Peyer's patch (tissue), 4 donors: ENCODE results near the gene TAS1R3.

Source experiments
- CTCF ChIP-seq, 6 experiments: fragments of 450-650 bp in 4 of 6; fragments of 200-600 bp in 2 of 6; sonication (generic) in 1 of 6; IDR thresholded peaks; one replicate each; pipeline ENCODE4 v1.5.1; 2017 to 2019; ENCODE audit warnings: antibody characterized with exemption in 6 of 6, mild to moderate bottlenecking in 3 of 6, moderate library complexity in 1 of 6
- POLR2A ChIP-seq, 2 donors: fragments of 450-650 bp; IDR thresholded peaks; one replicate each; pipeline ENCODE4 v1.5.1; 2017; ENCODE audit warnings: antibody characterized with exemption in 2 of 2, mild to moderate bottlenecking in 2 of 2, moderate library complexity in 2 of 2

GRCh38 chr1:1354271-1355247 lies 23.5 kb downstream of the TAS1R3 start:
- TF ChIP-seq CTCF (IDR thresholded peaks at IDR 0.05) (no peak), POLR2A (IDR thresholded peaks at IDR 0.05) (no peak)
